ENCODE data around the gene STMN3. TPM values are rescaled to one million over a fixed set of nuclear protein-coding genes. Genes with fewer than 3 reads are reported as not detected.

STMN3 gene
- total and polyA plus RNA-seq, 8 donors, result 4.4 to 37.8 (median 9.7) TPM

DNA sequence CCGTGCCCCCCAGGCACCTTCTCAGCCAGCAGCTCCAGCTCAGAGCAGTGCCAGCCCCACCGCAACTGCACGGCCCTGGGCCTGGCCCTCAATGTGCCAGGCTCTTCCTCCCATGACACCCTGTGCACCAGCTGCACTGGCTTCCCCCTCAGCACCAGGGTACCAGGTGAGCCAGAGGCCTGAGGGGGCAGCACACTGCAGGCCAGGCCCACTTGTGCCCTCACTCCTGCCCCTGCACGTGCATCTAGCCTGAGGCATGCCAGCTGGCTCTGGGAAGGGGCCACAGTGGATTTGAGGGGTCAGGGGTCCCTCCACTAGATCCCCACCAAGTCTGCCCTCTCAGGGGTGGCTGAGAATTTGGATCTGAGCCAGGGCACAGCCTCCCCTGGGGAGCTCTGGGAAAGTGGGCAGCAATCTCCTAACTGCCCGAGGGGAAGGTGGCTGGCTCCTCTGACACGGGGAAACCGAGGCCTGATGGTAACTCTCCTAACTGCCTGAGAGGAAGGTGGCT lies 44.2 kb upstream of the STMN3 start:
- 49 to 67% methylated on average over 4 to 7 of the region's 7 CpGs for WGBS, 2 donors
- peaks cover 0 to 12% (median 0%) of the 10 kb centered on the region in 3 donors for H3K4me1 ChIP-seq
- TF ChIP-seq, protein P1, sequence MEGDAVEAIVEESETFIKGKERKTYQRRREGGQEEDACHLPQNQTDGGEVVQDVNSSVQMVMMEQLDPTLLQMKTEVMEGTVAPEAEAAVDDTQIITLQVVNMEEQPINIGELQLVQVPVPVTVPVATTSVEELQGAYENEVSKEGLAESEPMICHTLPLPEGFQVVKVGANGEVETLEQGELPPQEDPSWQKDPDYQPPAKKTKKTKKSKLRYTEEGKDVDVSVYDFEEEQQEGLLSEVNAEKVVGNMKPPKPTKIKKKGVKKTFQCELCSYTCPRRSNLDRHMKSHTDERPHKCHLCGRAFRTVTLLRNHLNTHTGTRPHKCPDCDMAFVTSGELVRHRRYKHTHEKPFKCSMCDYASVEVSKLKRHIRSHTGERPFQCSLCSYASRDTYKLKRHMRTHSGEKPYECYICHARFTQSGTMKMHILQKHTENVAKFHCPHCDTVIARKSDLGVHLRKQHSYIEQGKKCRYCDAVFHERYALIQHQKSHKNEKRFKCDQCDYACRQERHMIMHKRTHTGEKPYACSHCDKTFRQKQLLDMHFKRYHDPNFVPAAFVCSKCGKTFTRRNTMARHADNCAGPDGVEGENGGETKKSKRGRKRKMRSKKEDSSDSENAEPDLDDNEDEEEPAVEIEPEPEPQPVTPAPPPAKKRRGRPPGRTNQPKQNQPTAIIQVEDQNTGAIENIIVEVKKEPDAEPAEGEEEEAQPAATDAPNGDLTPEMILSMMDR (IDR thresholded peaks at IDR 0.05), result no peak
- H3K4me3 ChIP-seq, result no peak overlapping the region
- intact Hi-C loops (cut with DNase I), result no loop called here
- H3K27me3 ChIP-seq, result no peaks in the 10 kb centered on the region
- H3K9me3 ChIP-seq, result no peaks in the 10 kb centered on the region
- ATAC-seq, result peak in 2 of 4 donors; percentile 3 to 4
- H3K27ac ChIP-seq, result no peak overlapping the region
- no peak for FAIRE-seq
- H3K36me3 ChIP-seq, result no peaks in the 10 kb centered on the region
- DNase-seq, result peak in 4 of 6 donors; percentile 25 to 79 (median 50)

DNA sequence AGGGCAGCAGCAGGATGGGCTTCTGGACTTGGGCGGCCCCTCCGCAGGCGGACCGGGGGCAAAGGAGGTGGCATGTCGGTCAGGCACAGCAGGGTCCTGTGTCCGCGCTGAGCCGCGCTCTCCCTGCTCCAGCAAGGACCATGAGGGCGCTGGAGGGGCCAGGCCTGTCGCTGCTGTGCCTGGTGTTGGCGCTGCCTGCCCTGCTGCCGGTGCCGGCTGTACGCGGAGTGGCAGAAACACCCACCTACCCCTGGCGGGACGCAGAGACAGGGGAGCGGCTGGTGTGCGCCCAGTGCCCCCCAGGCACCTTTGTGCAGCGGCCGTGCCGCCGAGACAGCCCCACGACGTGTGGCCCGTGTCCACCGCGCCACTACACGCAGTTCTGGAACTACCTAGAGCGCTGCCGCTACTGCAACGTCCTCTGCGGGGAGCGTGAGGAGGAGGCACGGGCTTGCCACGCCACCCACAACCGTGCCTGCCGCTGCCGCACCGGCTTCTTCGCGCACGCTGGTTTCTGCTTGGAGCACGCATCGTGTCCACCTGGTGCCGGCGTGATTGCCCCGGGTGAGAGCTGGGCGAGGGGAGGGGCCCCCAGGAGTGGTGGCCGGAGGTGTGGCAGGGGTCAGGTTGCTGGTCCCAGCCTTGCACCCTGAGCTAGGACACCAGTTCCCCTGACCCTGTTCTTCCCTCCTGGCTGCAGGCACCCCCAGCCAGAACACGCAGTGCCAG lies 43.6 kb upstream of the STMN3 start, which contains the start of gene TNFRSF6B:
Gene TNFRSF6B, plus strand, starts transcription at position 25 of the 729 bp plus-strand sequence. Its CDS starts 116 bp downstream, at position 141.
- Histone ChIP-seq H3K27ac (no peak within 1 kb of the TSS), H3K36me3 (no peaks in the 10 kb centered on the region), H3K27me3 (no peaks in the 10 kb centered on the region), H3K4me3 (peak within 1 kb of the TSS in 1 of 4 donors; percentile 28), H3K4me1 (peaks cover 0 to 12% (median 0%) of the 10 kb centered on the region in 3 donors), H3K9me3 (no peaks in the 10 kb centered on the region)
- intact Hi-C loops (cut with DNase I), result no loop called here
- DNase-seq, result peak in 5 of 6 donors; percentile 11 to 78 (median 48)
- ATAC-seq, result peak; percentile 2 to 27 (median 6)
- FAIRE-seq, result no peak
- WGBS, 2 donors, result 18 to 21% methylated on average over 42 to 52 of the region's 52 CpGs
- TF ChIP-seq, protein P1 (IDR thresholded peaks at IDR 0.05), result no peak

DNA sequence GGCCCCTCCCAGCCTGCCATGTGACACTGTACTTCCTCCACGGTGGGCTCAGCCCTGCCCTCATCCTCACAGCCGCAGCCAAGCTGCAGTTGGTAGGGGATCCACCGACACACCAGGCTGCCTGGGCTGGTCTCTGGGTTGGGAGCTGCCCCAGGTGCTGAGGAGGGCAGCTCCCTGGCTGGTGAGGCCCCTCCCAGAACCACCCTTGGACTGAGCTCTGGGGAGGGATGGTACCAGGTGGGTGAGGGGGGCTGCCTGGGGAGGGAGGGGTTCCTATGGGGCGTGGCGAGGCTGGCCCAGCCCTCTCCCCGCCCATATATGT lies 43.0 kb upstream of the STMN3 start:
- H3K27me3 ChIP-seq, result no peaks in the 10 kb centered on the region
- intact Hi-C loops (cut with DNase I), result no loop called here
- peak; percentile 9 to 38 (median 22) for ATAC-seq
- peak in 4 of 6 donors; percentile 19 to 82 (median 38) for DNase-seq
- H3K4me1 ChIP-seq, result peaks cover 0 to 12% (median 0%) of the 10 kb centered on the region in 3 donors
- H3K36me3 ChIP-seq, result no peaks in the 10 kb centered on the region
- FAIRE-seq, result no peak
- no peak overlapping the region for H3K27ac ChIP-seq
- 35 to 45% methylated on average over 5 to 6 of the region's 6 CpGs for WGBS, 2 donors
- H3K4me3 ChIP-seq, result peak overlapping the region in 1 of 4 donors; percentile 28
- TF ChIP-seq, protein P1 (IDR thresholded peaks at IDR 0.05), result no peak
- H3K9me3 ChIP-seq, result no peaks in the 10 kb centered on the region

DNA sequence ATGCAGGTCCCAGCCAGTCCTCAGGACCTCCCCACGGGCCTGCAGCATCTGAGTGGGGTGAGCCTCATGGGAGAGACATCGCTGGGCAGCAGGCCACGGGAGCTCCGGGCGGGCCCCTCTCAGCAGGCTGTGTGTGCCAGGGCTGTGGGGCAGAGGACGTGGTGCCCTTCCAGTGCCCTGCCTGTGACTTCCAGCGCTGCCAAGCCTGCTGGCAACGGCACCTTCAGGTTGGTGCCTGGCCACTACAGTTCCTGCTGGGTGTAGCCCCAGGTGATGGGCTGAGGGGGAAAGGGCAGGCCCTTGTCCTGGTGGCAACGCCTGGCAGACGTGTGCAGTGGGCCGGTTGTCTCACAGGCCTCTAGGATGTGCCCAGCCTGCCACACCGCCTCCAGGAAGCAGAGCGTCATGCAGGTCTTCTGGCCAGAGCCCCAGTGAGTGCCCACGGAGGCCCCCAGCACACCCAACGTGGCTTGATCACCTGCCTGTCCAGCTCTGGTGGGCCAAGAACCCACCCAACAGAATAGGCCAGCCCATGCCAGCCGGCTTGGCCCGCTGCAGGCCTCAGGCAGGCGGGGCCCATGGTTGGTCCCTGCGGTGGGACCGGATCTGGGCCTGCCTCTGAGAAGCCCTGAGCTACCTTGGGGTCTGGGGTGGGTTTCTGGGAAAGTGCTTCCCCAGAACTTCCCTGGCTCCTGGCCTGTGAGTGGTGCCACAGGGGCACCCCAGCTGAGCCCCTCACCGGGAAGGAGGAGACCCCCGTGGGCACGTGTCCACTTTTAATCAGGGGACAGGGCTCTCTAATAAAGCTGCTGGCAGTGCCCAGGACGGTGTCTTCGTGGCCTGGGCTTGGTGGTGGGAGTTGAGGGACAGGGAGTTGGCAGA lies 42.4 kb upstream of the STMN3 start:
- no peak for FAIRE-seq
- Histone ChIP-seq H3K27me3 (no peaks in the 10 kb centered on the region), H3K27ac (no peak overlapping the region), H3K36me3 (no peaks in the 10 kb centered on the region), H3K4me1 (peaks cover 0 to 12% (median 0%) of the 10 kb centered on the region in 3 donors), H3K9me3 (no peaks in the 10 kb centered on the region), H3K4me3 (no peak overlapping the region)
- intact Hi-C loops (cut with DNase I), result no loop called here
- TF ChIP-seq, protein P1 (IDR thresholded peaks at IDR 0.05), result no peak
- DNase-seq, result peak in 4 of 6 donors; percentile 12 to 79 (median 35)
- ATAC-seq, result no peak
- 79 to 82% methylated on average over 23 to 25 of the region's 25 CpGs for WGBS, 2 donors
